Heart left ventricle (tissue), 16 donors: ENCODE measurements around the gene ZNF26. TPM values are rescaled to one million over a fixed set of nuclear protein-coding genes. Genes with fewer than 3 reads are reported as not detected.

Experiments used
- ATAC-seq, 4 donors: fragments of 200-7000 bp; cut with Tn5 transposase; one replicate each; pipeline ENCODE4 v1.9.1; 2020 to 2022; ENCODE audit warnings: moderate library complexity in 4 of 4, mild to moderate bottlenecking in 3 of 4, moderate number of reproducible peaks in 1 of 4
- DNase-seq, 5 donors: peaks; one replicate each; pipeline ENCODE4 v3.0.0-alpha.2; 2020
- H3K27ac ChIP-seq, 12 donors: fragments of 200-600 bp; sonication (generic) in 4 of 12; one replicate each; pipeline versions ENCODE4 v1.5.0 to v1.8.0; 2016 to 2022; ENCODE audit warnings: mild to moderate bottlenecking in 2 of 12
- H3K27me3 ChIP-seq, 9 donors: fragments of 200-600 bp; sonication (generic) in 2 of 9; one replicate each; pipeline versions ENCODE4 v1.5.1 to v1.8.0; 2016 to 2022; ENCODE audit warnings: mild to moderate bottlenecking in 3 of 9
- H3K36me3 ChIP-seq, 9 donors: fragments of 200-600 bp; sonication (generic) in 2 of 9; one replicate each; pipeline versions ENCODE4 v1.5.0 to v1.8.0; 2018 to 2022; ENCODE audit warnings: mild to moderate bottlenecking in 2 of 9
- H3K4me1 ChIP-seq, 12 donors: fragments of 200-600 bp; sonication (generic) in 4 of 12; one replicate each; pipeline versions ENCODE4 v1.5.0 to v1.8.0; 2016 to 2022; ENCODE audit warnings: mild to moderate bottlenecking in 3 of 12
- H3K4me3 ChIP-seq, 12 donors: fragments of 200-600 bp; sonication (generic) in 4 of 12; one replicate each; pipeline versions ENCODE4 v1.5.0 to v1.8.0; 2017 to 2022; ENCODE audit warnings: mild to moderate bottlenecking in 9 of 12, moderate library complexity in 4 of 12
- H3K9me3 ChIP-seq, 12 donors: fragments of 200-600 bp; sonication (generic) in 4 of 12; one replicate each; pipeline versions ENCODE4 v1.5.0 to v1.8.0; 2016 to 2022; ENCODE audit warnings: mild to moderate bottlenecking in 1 of 12
- CTCF ChIP-seq, 12 donors: fragments of 200-600 bp; sonication (generic) in 4 of 12; IDR thresholded peaks; one replicate each; pipeline versions ENCODE4 v1.5.0 to v1.8.0; 2018 to 2022; ENCODE audit warnings: antibody characterized with exemption in 12 of 12, mild to moderate bottlenecking in 5 of 12
- POLR2A ChIP-seq, 2 donors: fragments of 450-650 bp; IDR thresholded peaks; one replicate each; pipeline ENCODE4 v1.6.1; 2017; ENCODE audit warnings: antibody characterized with exemption in 2 of 2, mild to moderate bottlenecking in 2 of 2, moderate library complexity in 2 of 2
- WGBS, 4 donors: extraction: QIAGEN DNeasy Blood & Tissue Kit in 2 of 4; methylation state at CpG; one replicate each; pipeline versions ENCODE4 v1.1.5 to v1.1.7; 2013 to 2018; 5-methylcytosine and 5-hydroxymethylcytosine counted together
- intact Hi-C, 10 donors: fragments of 100-400 bp; cut with DNase I; formaldehyde crosslinking; loops; one replicate each; pipeline versions ENCODE4 v1.11.1 to v1.14.2; 2022
- polyA plus RNA-seq, 2 donors: library from polyadenylated mRNA; stranded (reverse); fragments of 200-250 nt; gene quantifications; one replicate each; pipeline ENCODE4 v1.2.3, GENCODE V29; 2013
- total RNA-seq, 9 donors: library from RNA; depleted of rRNA in 2 of 9; stranded (reverse); fragments of >200 nt in 2 of 9; fragmentation: NEBNext Ultra II Directional in 3 of 9; extraction: Animal tissue kit (Norgen Biotek cat#: 25700) in 3 of 9; gene quantifications; one replicate each; pipeline versions ENCODE4 v1.1.0 to v1.2.4, GENCODE V29; 2016 to 2023
- donor health status: ischemic (EF 13 %, LVEDD 7.1; RV severe dilation, severe dysfunction).
- donor health status: healthy with polysubstance abuse.
- donor health status: DM: no; HTN: yes; CAD: no.
- donor health status: DM: no; HTN: no; CAD: no.
- donor health status: ischemic (EF 25% LVEDD 6.9; RV normal size, moderate dysfunction).
- donor health status: ischemic (EF 25% LVEDD 5.7; RV mildly dilated, moderate dysfunction).
- donor health status: healthy.
- donor health status: DM: yes; HTN: yes; CAD: no.
- donor health status: ischemic (EF 35%, LVEDD 5.7; RV mildly dilated, moderate dysfunction).
- donor health status: nonischemic (EF 11% LVEDD 7.7; RV severe dilation, severe dysfunction).
- donor health status: DM: yes; HTN: yes; CAD: no.
- donor health status: PGD.
- donor health status: ischemic (EF 29% LVEDD 5.4; RV normal size, mild dysfunction).
- donor health status: nonischemic (EF 23%, LVEDD 6.1; RV moderate dilation, normal function).

ZNF26 gene
- total and polyA plus RNA-seq, 11 donors = 0.60 to 6.7 (median 3.7) TPM

GRCh38 chr12:133026996-133027395 is 40.8 kb downstream of the ZNF26 start:
- intact Hi-C loops = no loop called here
- no peak for DNase-seq
- peaks cover 0 to 93% (median 30%) of the 10 kb centered on the region in 12 donors for H3K9me3 ChIP-seq

GRCh38 chr12:133037207-133038005 is 51.2 kb downstream of the ZNF26 start, which contains the start of gene ZNF84:
TSS of gene ZNF84 (plus strand) at chr12:133037509. CDS start at chr12:133041468, 3,959 bp downstream.
- peak within 1 kb of the TSS; percentile 60 to 86 (median 78) for H3K4me3 ChIP-seq
- peak; percentile 96 to 98 (median 98) for DNase-seq
- 0 to 1% (median 1%) methylated on average over 37 to 103 of the region's 103 CpGs for WGBS, 4 donors
- H3K36me3 ChIP-seq = peaks cover 3 to 27% (median 15%) of the 10 kb centered on the region in 9 donors
- peak within 1 kb of the TSS; percentile 79 to 97 (median 92) for H3K27ac ChIP-seq
- no peaks in the 10 kb centered on the region for H3K27me3 ChIP-seq
- peaks cover 0 to 21% (median 7%) of the 10 kb centered on the region in 12 donors for H3K4me1 ChIP-seq
- peaks cover 0 to 75% (median 35%) of the 10 kb centered on the region in 12 donors for H3K9me3 ChIP-seq
- intact Hi-C loops = loop anchor here in 8 of 10 donors (1.0 to 10.0 kb wide), 9 partner anchors 40 to 95 kb away; partner anchors contain the start of genes ZNF140 (in 6 of the 8), ZNF26 (in 6 of the 8), ZNF10 (in 4 of the 8) and ZNF891 (in 4 of the 8)
- TF ChIP-seq CTCF (IDR thresholded peaks at IDR 0.05) (no peak), POLR2A (IDR thresholded peaks at IDR 0.05) (peak in 1 of 2 donors; percentile 57)
- ATAC-seq = peak; percentile 99 to 100 (median 99)

More at GRCh38 chr12:133026996-133027395, 40.8 kb downstream of the ZNF26 start:
- no peaks in the 10 kb centered on the region for H3K36me3 ChIP-seq
- H3K27ac ChIP-seq = no peak overlapping the region
- no peak overlapping the region for H3K4me3 ChIP-seq
- no peak for ATAC-seq
- no peak for TF ChIP-seq CTCF (IDR thresholded peaks at IDR 0.05)
- TF ChIP-seq POLR2A (IDR thresholded peaks at IDR 0.05) = no peak
- no peaks in the 10 kb centered on the region for H3K27me3 ChIP-seq
- H3K4me1 ChIP-seq = no peaks in the 10 kb centered on the region
- 90 to 93% (median 92%) methylated on average over 7 of the region's 7 CpGs for WGBS, 4 donors

- TF ChIP-seq CTCF (IDR thresholded peaks at IDR 0.05) = no peak
- no peak for TF ChIP-seq POLR2A (IDR thresholded peaks at IDR 0.05)
- Histone ChIP-seq H3K27ac (peak overlapping the region in 11 of 12 donors; percentile 89 to 97 (median 93)), H3K9me3 (peaks cover 0 to 75% (median 43%) of the 10 kb centered on the region in 12 donors), H3K36me3 (peaks cover 6 to 35% (median 22%) of the 10 kb centered on the region in 9 donors), H3K4me3 (peak overlapping the region; percentile 60 to 86 (median 78)), H3K4me1 (peaks cover 0 to 21% (median 7%) of the 10 kb centered on the region in 12 donors), H3K27me3 (no peaks in the 10 kb centered on the region)
- intact Hi-C loops = loop anchor here in 6 of 10 donors (5.0 to 10.0 kb wide), 5 partner anchors 39 to 94 kb away; partner anchors contain the start of genes ZNF26 (in 4 of the 6), ZNF10 (in 2 of the 6), ZNF891 (in 2 of the 6) and ZNF140 (in 1 of the 6)
- DNase-seq = no peak
- ATAC-seq = no peak
- 45 to 53% (median 50%) methylated on average over 4 of the region's 4 CpGs for WGBS, 4 donors
Measured at GRCh38 chr12:133038118-133038709, 52.0 kb downstream of the ZNF26 start.
